ENCODE measurements around the gene COX8C.
"Not testable (repeated sequence)": the region's sequence is repeated elsewhere in the genome, so short reads cannot be mapped to it uniquely, and the experiment has no call there.

The COX8C gene

DNA sequence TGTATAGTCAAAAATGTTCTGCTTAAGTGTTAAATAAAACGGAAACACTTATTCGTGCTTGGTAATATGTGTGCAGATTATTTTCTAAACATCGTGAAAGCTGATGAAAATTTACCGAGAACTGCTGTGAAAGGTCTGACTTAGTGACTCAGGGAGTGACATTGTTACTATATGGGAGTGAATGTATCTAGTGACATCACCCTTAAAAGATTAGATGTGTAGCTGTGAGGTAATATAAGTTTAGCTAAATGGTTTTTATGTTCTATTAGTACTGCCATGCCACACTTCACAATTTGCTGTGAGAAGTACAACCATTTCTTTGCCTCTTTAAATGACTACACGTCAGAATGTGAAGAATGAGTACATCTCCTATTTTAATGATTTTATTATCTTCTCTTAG lies 1.3 kb downstream of the COX8C start:
- in situ Hi-C loops (cut with HindIII; ENCODE audit: low pct_ligation_motif_present, low sequenced_read_pairs): no loop called here
- Histone ChIP-seq H3K4me3 (ENCODE audit: low read depth, low read length) (no peak overlapping the region), H3K36me3 (replicated peaks) (no peaks in the 10 kb centered on the region), H3K27me3 (replicated peaks) (no peaks in the 10 kb centered on the region), H3K27ac (no peak overlapping the region)
- TF ChIP-seq, protein P1, sequence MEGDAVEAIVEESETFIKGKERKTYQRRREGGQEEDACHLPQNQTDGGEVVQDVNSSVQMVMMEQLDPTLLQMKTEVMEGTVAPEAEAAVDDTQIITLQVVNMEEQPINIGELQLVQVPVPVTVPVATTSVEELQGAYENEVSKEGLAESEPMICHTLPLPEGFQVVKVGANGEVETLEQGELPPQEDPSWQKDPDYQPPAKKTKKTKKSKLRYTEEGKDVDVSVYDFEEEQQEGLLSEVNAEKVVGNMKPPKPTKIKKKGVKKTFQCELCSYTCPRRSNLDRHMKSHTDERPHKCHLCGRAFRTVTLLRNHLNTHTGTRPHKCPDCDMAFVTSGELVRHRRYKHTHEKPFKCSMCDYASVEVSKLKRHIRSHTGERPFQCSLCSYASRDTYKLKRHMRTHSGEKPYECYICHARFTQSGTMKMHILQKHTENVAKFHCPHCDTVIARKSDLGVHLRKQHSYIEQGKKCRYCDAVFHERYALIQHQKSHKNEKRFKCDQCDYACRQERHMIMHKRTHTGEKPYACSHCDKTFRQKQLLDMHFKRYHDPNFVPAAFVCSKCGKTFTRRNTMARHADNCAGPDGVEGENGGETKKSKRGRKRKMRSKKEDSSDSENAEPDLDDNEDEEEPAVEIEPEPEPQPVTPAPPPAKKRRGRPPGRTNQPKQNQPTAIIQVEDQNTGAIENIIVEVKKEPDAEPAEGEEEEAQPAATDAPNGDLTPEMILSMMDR (IDR thresholded peaks at IDR 0.05; ENCODE audit: low read depth, low read length, missing control alignments): no peak
- DNase-seq: no peak

DNA sequence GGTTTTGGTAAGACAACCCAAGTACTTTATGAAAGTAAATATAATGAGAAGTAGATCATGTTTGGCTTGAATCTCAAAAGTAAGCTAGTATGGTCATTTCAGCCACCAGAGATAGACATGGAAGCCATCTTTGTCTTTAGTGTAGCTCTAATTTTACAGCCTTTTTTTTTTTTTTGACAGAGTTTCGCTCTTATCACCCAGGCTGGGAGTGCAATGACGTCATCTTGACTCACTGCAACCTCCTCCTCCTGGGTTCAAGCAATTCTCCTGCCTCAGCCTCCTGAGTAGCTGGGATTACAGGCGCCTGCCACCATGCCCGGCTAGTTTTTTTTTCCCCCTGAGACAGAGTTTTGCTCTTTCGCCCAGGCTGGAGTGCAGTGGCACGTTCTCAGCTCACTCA lies 7.9 kb downstream of the COX8C start:
- H3K27me3 ChIP-seq (replicated peaks); H3K36me3 ChIP-seq (replicated peaks); H3K27ac ChIP-seq; in situ Hi-C loops (cut with HindIII; ENCODE audit: low pct_ligation_motif_present, low sequenced_read_pairs); DNase-seq; H3K4me3 ChIP-seq (ENCODE audit: low read depth, low read length): not testable (repeated sequence)

DNA sequence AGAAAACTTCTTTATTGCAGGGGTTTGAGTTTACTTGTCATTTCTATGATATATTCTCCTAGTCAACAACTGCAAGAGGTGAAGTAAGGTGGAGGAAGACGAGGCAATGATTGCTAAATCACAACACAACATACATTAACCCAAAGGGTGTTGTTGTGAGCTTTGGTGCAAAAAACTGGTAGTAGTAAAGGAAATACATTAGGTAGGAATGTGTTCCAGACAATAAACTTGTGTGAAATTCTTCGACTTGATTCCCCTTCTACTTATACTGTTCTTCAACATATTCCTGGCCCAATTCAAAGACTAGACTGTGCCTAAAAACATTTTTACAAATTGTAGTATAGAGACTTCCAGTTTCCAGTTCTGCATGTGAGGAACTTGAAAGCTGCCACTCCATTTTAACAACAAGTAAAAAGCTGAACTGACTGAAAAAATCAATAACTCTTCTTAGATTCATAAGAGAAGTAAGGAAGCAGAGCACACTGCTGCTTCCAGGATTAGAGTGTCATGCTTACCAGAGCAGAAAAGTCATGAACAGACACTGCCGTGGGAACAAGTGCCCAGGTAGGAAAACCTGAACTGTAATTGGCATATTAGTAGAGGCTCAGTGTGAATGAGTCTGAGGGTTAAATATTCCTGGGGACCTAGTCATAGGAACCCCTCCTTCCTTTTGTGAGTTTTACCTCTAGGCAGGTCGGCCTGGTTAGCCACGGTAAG lies 22.2 kb downstream of the COX8C start:
- TF ChIP-seq, protein P1 (IDR thresholded peaks at IDR 0.05; ENCODE audit: low read depth, low read length, missing control alignments): no peak
- no peak for DNase-seq
- in situ Hi-C loops (cut with HindIII; ENCODE audit: low pct_ligation_motif_present, low sequenced_read_pairs): no loop called here
- Histone ChIP-seq H3K27me3 (replicated peaks) (no peaks in the 10 kb centered on the region), H3K27ac (no peak overlapping the region), H3K4me3 (ENCODE audit: low read depth, low read length) (no peak overlapping the region), H3K36me3 (replicated peaks) (no peaks in the 10 kb centered on the region)

DNA sequence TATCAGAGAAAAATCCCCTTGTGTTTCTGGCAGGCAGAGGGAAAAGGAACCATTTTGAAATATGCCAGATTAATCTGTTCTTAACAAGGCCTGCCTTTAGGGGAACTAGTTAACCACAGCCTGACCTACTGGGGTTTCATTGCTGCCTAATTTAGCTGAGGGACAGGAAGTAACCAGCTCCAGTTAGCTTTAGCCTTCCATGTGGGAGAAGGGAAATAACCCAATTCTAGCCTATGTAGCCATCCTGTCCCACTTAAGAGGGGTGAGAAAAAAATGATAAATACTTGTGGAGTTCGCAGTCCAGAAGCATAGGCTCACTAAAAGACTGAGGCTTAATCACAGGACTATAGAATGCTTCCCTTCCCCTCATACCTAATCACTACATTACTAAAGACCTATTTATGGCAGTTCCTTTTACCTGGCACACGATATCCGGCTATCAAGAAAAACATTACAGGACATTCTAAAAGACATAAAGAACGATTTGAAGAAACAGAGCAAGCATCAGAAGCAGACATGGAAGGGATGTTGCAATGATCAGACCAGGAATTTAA lies 22.8 kb downstream of the COX8C start:
- H3K27me3 ChIP-seq (replicated peaks): no peaks in the 10 kb centered on the region
- H3K36me3 ChIP-seq (replicated peaks): no peaks in the 10 kb centered on the region
- H3K27ac ChIP-seq: no peak overlapping the region
- DNase-seq: no peak
- TF ChIP-seq, protein P1 (IDR thresholded peaks at IDR 0.05; ENCODE audit: low read depth, low read length, missing control alignments): no peak
- H3K4me3 ChIP-seq (ENCODE audit: low read depth, low read length): no peak overlapping the region
- in situ Hi-C loops (cut with HindIII; ENCODE audit: low pct_ligation_motif_present, low sequenced_read_pairs): no loop called here

DNA sequence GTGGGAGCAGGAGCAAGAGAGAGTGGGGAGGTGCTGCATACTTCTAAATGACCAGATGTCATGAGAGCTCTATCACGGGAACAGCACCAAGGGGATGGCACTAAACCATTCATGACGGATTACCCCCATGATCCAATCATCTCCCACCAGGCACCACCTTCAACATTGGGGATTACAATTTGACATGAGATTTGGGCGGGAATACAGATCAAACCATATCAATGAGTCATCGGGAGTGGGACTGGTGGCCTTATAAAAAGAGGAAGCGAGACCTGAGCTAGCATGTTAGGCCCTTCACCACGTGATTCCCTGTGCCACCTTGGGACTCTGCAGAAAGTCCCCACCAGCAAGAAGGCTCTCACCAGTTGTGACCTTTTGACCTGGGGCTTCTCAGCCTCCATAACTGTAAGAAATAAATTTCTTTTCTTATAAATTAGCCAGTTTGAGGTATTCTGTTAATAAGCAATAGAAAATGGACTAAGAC lies 28.7 kb downstream of the COX8C start:
- TF ChIP-seq, protein P1 (IDR thresholded peaks at IDR 0.05; ENCODE audit: low read depth, low read length, missing control alignments): no peak
- no peak for DNase-seq
- in situ Hi-C loops (cut with HindIII; ENCODE audit: low pct_ligation_motif_present, low sequenced_read_pairs): no loop called here

DNA sequence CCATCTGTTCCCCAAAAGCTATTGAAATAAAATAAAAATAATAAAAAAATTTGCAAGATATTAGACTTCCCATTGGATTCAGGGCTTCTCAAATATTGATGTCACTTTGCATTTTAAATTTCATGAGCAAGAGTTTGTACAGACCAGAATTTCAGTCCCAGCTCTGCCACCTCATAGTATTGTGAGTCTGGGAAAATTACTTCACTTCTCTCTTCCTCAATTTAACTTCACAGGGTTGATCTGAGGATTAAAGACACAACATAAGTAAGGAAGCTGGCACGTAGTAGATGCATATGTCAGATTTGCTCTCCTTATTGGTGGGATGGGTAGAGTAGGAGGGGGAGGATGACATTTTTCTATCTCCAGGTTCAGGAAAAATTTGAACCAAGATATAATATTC lies 32.8 kb downstream of the COX8C start:
- in situ Hi-C loops (cut with HindIII; ENCODE audit: low pct_ligation_motif_present, low sequenced_read_pairs): no loop called here
- no peaks in the 10 kb centered on the region for H3K36me3 ChIP-seq (replicated peaks)
- TF ChIP-seq, protein P1 (IDR thresholded peaks at IDR 0.05; ENCODE audit: low read depth, low read length, missing control alignments): no peak
- no peak for DNase-seq
- no peak overlapping the region for H3K4me3 ChIP-seq (ENCODE audit: low read depth, low read length)
- H3K27ac ChIP-seq: no peak overlapping the region
- H3K27me3 ChIP-seq (replicated peaks): no peaks in the 10 kb centered on the region

More for the DNA sequence above, 28.7 kb downstream of the COX8C start:
- no peaks in the 10 kb centered on the region for H3K27me3 ChIP-seq (replicated peaks)
- no peak overlapping the region for H3K4me3 ChIP-seq (ENCODE audit: low read depth, low read length)
- H3K36me3 ChIP-seq (replicated peaks): no peaks in the 10 kb centered on the region
- H3K27ac ChIP-seq: no peak overlapping the region
